Peyer's patch (tissue), 4 donors: ENCODE data around the gene SYNGAP1.

Source experiments
- CTCF ChIP-seq, 6 experiments: fragments of 450-650 bp in 4 of 6; fragments of 200-600 bp in 2 of 6; sonication (generic) in 1 of 6; IDR thresholded peaks; one replicate each; pipeline ENCODE4 v1.5.1; 2017 to 2019; ENCODE audit warnings: antibody characterized with exemption in 6 of 6, mild to moderate bottlenecking in 3 of 6, moderate library complexity in 1 of 6
- POLR2A ChIP-seq, 2 donors: fragments of 450-650 bp; IDR thresholded peaks; one replicate each; pipeline ENCODE4 v1.5.1; 2017; ENCODE audit warnings: antibody characterized with exemption in 2 of 2, mild to moderate bottlenecking in 2 of 2, moderate library complexity in 2 of 2

GRCh38 chr6:33453393-33454008, 33.6 kb downstream of the SYNGAP1 start:
- TF ChIP-seq POLR2A (IDR thresholded peaks at IDR 0.05) (no peak), CTCF (IDR thresholded peaks at IDR 0.05) (no peak)
